Measurements from ENCODE around the gene ZNF839.

- TF ChIP-seq, protein P1, sequence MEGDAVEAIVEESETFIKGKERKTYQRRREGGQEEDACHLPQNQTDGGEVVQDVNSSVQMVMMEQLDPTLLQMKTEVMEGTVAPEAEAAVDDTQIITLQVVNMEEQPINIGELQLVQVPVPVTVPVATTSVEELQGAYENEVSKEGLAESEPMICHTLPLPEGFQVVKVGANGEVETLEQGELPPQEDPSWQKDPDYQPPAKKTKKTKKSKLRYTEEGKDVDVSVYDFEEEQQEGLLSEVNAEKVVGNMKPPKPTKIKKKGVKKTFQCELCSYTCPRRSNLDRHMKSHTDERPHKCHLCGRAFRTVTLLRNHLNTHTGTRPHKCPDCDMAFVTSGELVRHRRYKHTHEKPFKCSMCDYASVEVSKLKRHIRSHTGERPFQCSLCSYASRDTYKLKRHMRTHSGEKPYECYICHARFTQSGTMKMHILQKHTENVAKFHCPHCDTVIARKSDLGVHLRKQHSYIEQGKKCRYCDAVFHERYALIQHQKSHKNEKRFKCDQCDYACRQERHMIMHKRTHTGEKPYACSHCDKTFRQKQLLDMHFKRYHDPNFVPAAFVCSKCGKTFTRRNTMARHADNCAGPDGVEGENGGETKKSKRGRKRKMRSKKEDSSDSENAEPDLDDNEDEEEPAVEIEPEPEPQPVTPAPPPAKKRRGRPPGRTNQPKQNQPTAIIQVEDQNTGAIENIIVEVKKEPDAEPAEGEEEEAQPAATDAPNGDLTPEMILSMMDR (IDR thresholded peaks at IDR 0.05), result no peak
- TF ChIP-seq POLR2A (IDR thresholded peaks at IDR 0.05), result no peak
Observed at GRCh38 chr14:102356280-102356679, 36.7 kb downstream of the ZNF839 start.
